Neuronal stem cell (in vitro differentiated cells): ENCODE data around the gene PRDM8.
"Not testable (repeated sequence)": the region's sequence is repeated elsewhere in the genome, so short reads cannot be mapped to it uniquely, and the experiment has no call there.

Experiments used
- DNase-seq: peaks from one replicate; pipeline ENCODE4 v3.0.0-alpha.2; 2013; ENCODE audit warnings: low spot score
- H2AFZ ChIP-seq: one replicate; pipeline ENCODE4 v1.6.1; 2013; ENCODE audit warnings: mild to moderate bottlenecking, low read length, inconsistent platforms
- H2AK5ac ChIP-seq: 2 replicates; pipeline ENCODE4 v1.6.1; 2013; ENCODE audit warnings: low read depth, mild to moderate bottlenecking, inconsistent platforms, low read length, moderate library complexity, mixed read lengths
- H2BK120ac ChIP-seq: 2 replicates; pipeline ENCODE4 v1.6.1; 2013; ENCODE audit warnings: low read depth, mild to moderate bottlenecking, inconsistent platforms, low read length, moderate library complexity, mixed read lengths
- H2BK12ac ChIP-seq: one replicate; pipeline ENCODE4 v1.6.1; 2013; ENCODE audit warnings: low read length, inconsistent platforms
- H2BK15ac ChIP-seq: 2 replicates; pipeline ENCODE4 v1.6.1; 2013; ENCODE audit warnings: mild to moderate bottlenecking, low read length, inconsistent platforms, mixed read lengths
- H2BK5ac ChIP-seq: one replicate; pipeline ENCODE4 v1.6.1; 2013; ENCODE audit warnings: inconsistent platforms, mild to moderate bottlenecking, low read length, moderate library complexity
- H3K14ac ChIP-seq: one replicate; pipeline ENCODE4 v1.6.1; 2013; ENCODE audit warnings: low read length, inconsistent platforms
- H3K18ac ChIP-seq: 2 replicates; pipeline ENCODE4 v1.6.1; 2013; ENCODE audit warnings: low read length, inconsistent platforms
- H3K23ac ChIP-seq: 2 replicates; pipeline ENCODE4 v1.6.1; 2013; ENCODE audit warnings: low read depth, mild to moderate bottlenecking, mixed read lengths, low read length, inconsistent platforms; ENCODE audit not compliant: poor library complexity
- H3K27ac ChIP-seq: replicated peaks from 3 replicates; pipeline ENCODE4 v1.5.1; 2013; ENCODE audit warnings: low read length, inconsistent platforms
- H3K27me3 ChIP-seq, 3 experiments: 2 replicates each; pipeline ENCODE4 v1.6.1; 2013; ENCODE audit warnings: low read length in 3 of 3, mild to moderate bottlenecking in 2 of 3, inconsistent platforms in 1 of 3, low read depth in 1 of 3, mixed read lengths in 1 of 3, moderate library complexity in 1 of 3; ENCODE audit not compliant: control insufficient read depth in 3 of 3, insufficient read depth in 3 of 3
- H3K36me3 ChIP-seq, 2 donors: replicated peaks in 1 of 2; 2 replicates each; pipeline ENCODE4 v1.6.1; 2013; ENCODE audit warnings: low read length in 2 of 2; ENCODE audit not compliant: control insufficient read depth in 2 of 2, insufficient read depth in 2 of 2
- H3K4ac ChIP-seq: 2 replicates; pipeline ENCODE4 v1.6.1; 2013; ENCODE audit warnings: inconsistent platforms, mild to moderate bottlenecking, low read length, moderate library complexity
- H3K4me1 ChIP-seq, 2 donors: 1 replicate in 1 of 2; 2 replicates in 1 of 2; pipeline ENCODE4 v1.6.1; 2013; ENCODE audit warnings: low read length in 2 of 2, low read depth in 1 of 2; ENCODE audit not compliant: control insufficient read depth in 2 of 2, insufficient read depth in 1 of 2
- H3K4me2 ChIP-seq: one replicate; pipeline ENCODE4 v1.6.1; 2013; ENCODE audit warnings: mild to moderate bottlenecking, low read length, inconsistent platforms; ENCODE audit not compliant: insufficient read depth, poor library complexity, severe bottlenecking
- H3K4me3 ChIP-seq, 2 donors: 2 replicates each; pipeline ENCODE4 v1.5.1; 2013; ENCODE audit warnings: low read length in 2 of 2, mild to moderate bottlenecking in 2 of 2, inconsistent platforms in 1 of 2, moderate library complexity in 1 of 2
- H3K79me1 ChIP-seq: one replicate; pipeline ENCODE4 v1.6.1; 2013; ENCODE audit warnings: low read depth, mild to moderate bottlenecking, inconsistent platforms, low read length, moderate library complexity
- H3K9ac ChIP-seq: one replicate; pipeline ENCODE4 v1.6.1; 2013; ENCODE audit warnings: mild to moderate bottlenecking, low read depth, low read length, inconsistent platforms; ENCODE audit not compliant: poor library complexity
- H3K9me3 ChIP-seq, 2 donors: replicated peaks in 1 of 2; 2 replicates each; pipeline versions ENCODE3 to v1.6.1; 2013; ENCODE audit warnings: low read length in 2 of 2, mild to moderate bottlenecking in 2 of 2, inconsistent platforms in 1 of 2, low read depth in 1 of 2, mixed read lengths in 1 of 2, moderate library complexity in 1 of 2; ENCODE audit not compliant: control insufficient read depth in 2 of 2, insufficient read depth in 1 of 2
- H4K8ac ChIP-seq: one replicate; pipeline ENCODE4 v1.6.1; 2013; ENCODE audit warnings: low read depth, mild to moderate bottlenecking, inconsistent platforms, low read length, moderate library complexity
- H4K91ac ChIP-seq: one replicate; pipeline ENCODE4 v1.6.1; 2013; ENCODE audit warnings: low read length, low read depth, mild to moderate bottlenecking, inconsistent platforms; ENCODE audit not compliant: poor library complexity
- WGBS, 2 donors: extraction: QIAGEN DNeasy Blood & Tissue Kit; methylation state at CpG; one replicate each; pipeline ENCODE4 v1.1.7; 2013; ENCODE audit warnings: missing lambda C conversion rate in 2 of 2, mixed read lengths in 1 of 2; ENCODE audit not compliant: insufficient read length in 2 of 2, insufficient replicate concordance in 1 of 2; ENCODE audit errors: extremely low coverage in 2 of 2; 5-methylcytosine and 5-hydroxymethylcytosine counted together

The PRDM8 gene

DNA sequence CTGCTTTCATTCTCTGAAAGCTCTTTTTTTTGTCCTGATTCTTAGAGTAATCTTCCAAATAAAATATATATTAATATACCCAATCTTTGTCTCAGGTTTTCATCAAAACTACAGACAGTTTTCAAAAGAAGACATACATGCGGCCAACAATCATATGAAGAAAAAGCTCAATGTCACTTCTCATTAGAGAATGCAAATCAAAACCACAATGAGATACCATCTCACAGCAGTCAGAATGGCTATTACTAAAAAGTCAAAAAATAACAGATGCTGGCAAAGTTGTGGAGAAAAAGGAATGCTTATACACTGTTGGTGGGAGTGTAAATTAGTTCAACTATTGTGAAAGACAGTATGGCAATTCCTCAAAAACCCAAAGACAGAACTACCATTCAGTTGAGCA, 50.2 kb downstream of the PRDM8 start:
- not testable (repeated sequence) for H2BK12ac ChIP-seq, H3K9me3 ChIP-seq, H3K27ac ChIP-seq, H3K9ac ChIP-seq, H3K14ac ChIP-seq, H4K8ac ChIP-seq, H4K91ac ChIP-seq, H3K4ac ChIP-seq, H2BK5ac ChIP-seq, H3K18ac ChIP-seq, H3K23ac ChIP-seq, H3K4me3 ChIP-seq, H3K4me2 ChIP-seq, H2BK120ac ChIP-seq, H2AK5ac ChIP-seq, H3K27me3 ChIP-seq, H2AFZ ChIP-seq, H3K4me1 ChIP-seq, H3K79me1 ChIP-seq, H3K36me3 ChIP-seq, H2BK15ac ChIP-seq, DNase-seq
- no CpG with 5 or more reads among the region's 1 CpG for WGBS, 2 donors

DNA sequence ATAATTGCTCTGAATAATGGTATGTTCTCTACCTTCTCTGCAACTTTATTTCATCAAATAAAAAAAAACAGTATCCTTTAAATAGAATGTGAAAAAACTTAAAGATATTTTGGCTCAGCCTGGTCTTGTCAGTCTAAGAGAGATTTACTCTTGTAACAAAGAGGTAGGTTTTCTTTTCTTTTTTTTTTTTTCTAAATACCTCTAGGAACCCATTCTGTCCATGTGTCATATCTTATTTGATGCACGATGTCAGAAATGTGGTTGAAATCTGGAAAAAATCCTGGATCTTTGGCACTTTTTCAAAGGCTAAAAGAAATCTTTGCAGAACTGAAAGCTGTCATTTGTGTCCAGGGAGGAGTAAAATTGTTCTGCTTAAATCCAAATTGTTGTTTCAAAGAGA, 51.8 kb downstream of the PRDM8 start:
- Histone ChIP-seq H3K23ac (no peak overlapping the region), H3K4me2 (no peak overlapping the region), H2BK120ac (no peak overlapping the region), H3K9me3 (no peaks in the 10 kb centered on the region), H3K27ac (no peak overlapping the region), H3K14ac (no peak overlapping the region), H2BK15ac (no peak overlapping the region), H4K91ac (no peak overlapping the region), H3K4me3 (no peak overlapping the region), H3K9ac (no peak overlapping the region), H3K18ac (no peak overlapping the region), H3K79me1 (no peaks in the 10 kb centered on the region), H3K4me1 (no peaks in the 10 kb centered on the region), H2BK5ac (no peak overlapping the region), H2BK12ac (no peak overlapping the region), H4K8ac (no peak overlapping the region), H3K36me3 (no peaks in the 10 kb centered on the region), H2AFZ (no peak overlapping the region), H3K4ac (no peak overlapping the region), H3K27me3 (no peaks in the 10 kb centered on the region), H2AK5ac (no peak overlapping the region)
- WGBS, 2 donors, result no CpG with 5 or more reads among the region's 1 CpG
- no peak for DNase-seq

DNA sequence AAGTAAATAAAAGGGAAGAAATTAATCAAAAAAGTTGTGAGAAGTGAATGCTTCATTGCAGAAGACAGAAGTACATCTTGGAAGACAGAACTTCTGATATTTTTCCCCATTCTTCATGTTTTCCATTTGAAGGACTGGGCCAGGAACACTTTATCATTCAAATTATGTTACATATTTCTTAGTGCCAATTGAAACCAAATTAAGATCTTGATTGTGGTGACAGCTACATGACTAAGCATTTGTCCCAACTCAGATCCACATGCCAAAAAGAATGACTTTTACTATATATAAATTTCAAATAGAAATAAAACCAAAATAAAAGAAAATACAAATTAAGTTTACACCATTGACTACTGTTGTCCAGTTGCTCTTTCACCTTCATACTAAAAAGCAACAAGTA, 55.1 kb downstream of the PRDM8 start:
- Histone ChIP-seq H3K79me1 (no peaks in the 10 kb centered on the region), H2BK12ac (no peak overlapping the region), H2BK120ac (no peak overlapping the region), H3K27ac (no peak overlapping the region), H3K27me3 (peaks cover 0 to 5% (median 0%) of the 10 kb centered on the region in 3 experiments), H3K18ac (no peak overlapping the region), H3K23ac (no peak overlapping the region), H3K4ac (no peak overlapping the region), H3K9me3 (no peaks in the 10 kb centered on the region), H2BK5ac (no peak overlapping the region), H3K9ac (no peak overlapping the region), H3K14ac (no peak overlapping the region), H2BK15ac (no peak overlapping the region), H2AK5ac (no peak overlapping the region), H4K91ac (no peak overlapping the region), H3K4me3 (no peak overlapping the region), H3K4me1 (no peaks in the 10 kb centered on the region), H3K36me3 (no peaks in the 10 kb centered on the region), H4K8ac (no peak overlapping the region), H3K4me2 (no peak overlapping the region), H2AFZ (no peak overlapping the region)
- DNase-seq, result no peak

DNA sequence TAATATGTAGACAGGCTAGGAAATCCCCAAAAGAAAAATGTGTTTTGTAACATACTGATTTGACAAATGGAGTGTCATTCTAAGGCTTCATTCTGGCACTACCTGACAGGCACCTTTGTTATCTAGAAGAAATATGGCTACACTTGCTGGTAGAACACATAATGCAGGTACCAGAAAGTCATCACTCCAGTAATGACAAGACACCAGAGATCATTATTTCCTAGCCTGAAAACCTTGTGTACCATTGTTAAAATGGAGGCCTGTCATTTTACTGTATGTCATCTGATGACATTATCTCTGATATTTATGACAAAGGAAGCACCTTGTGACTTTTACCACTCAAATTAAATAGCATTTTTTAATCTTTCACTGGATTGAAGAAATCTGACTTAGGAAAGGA, 55.6 kb downstream of the PRDM8 start:
- H2BK120ac ChIP-seq, result no peak overlapping the region
- H2AFZ ChIP-seq, result no peak overlapping the region
- H3K9me3 ChIP-seq, result no peaks in the 10 kb centered on the region
- H4K91ac ChIP-seq, result no peak overlapping the region
- H3K4me1 ChIP-seq, result no peaks in the 10 kb centered on the region
- H3K4ac ChIP-seq, result no peak overlapping the region
- H3K23ac ChIP-seq, result no peak overlapping the region
- H3K36me3 ChIP-seq, result no peaks in the 10 kb centered on the region
- H2AK5ac ChIP-seq, result no peak overlapping the region
- no peak overlapping the region for H3K18ac ChIP-seq
- no peak overlapping the region for H2BK15ac ChIP-seq
- H3K27ac ChIP-seq, result no peak overlapping the region
- H3K27me3 ChIP-seq, result peaks cover 0 to 5% (median 0%) of the 10 kb centered on the region in 3 experiments
- H4K8ac ChIP-seq, result no peak overlapping the region
- no peak overlapping the region for H3K4me3 ChIP-seq
- H3K9ac ChIP-seq, result no peak overlapping the region
- no peaks in the 10 kb centered on the region for H3K79me1 ChIP-seq
- no peak overlapping the region for H2BK12ac ChIP-seq
- H2BK5ac ChIP-seq, result no peak overlapping the region
- no peak for DNase-seq
- H3K4me2 ChIP-seq, result no peak overlapping the region
- H3K14ac ChIP-seq, result no peak overlapping the region
